ENCODE results near the gene NOTCH3. TPM values are rescaled to one million over a fixed set of nuclear protein-coding genes. Genes with fewer than 3 reads are reported as not detected.

The NOTCH3 gene
- total RNA-seq, 1 experiment from 2014 or later = 3.7 TPM

GRCh38 chr19:15169541-15170285 is 31.1 kb downstream of the NOTCH3 start:
- Mint-ChIP-seq H3K27ac (ENCODE audit: low read depth, unreplicated experiment) (no peak overlapping the region), H3K36me3 (ENCODE audit: insufficient read depth, unreplicated experiment) (no peaks in the 10 kb centered on the region), H3K9me3 (ENCODE audit: unreplicated experiment) (no peaks in the 10 kb centered on the region), H3K27me3 (ENCODE audit: insufficient read depth, unreplicated experiment) (no peaks in the 10 kb centered on the region), H3K4me1 (ENCODE audit: insufficient read depth, unreplicated experiment) (no peaks in the 10 kb centered on the region), H3K4me3 (ENCODE audit: unreplicated experiment) (no peak overlapping the region)
- no peak for DNase-seq (ENCODE audit: unreplicated experiment)
- BruUV-seq (replicated peaks) = no TSS peak
- CTCF ChIA-PET = interaction anchor here (1.2 to 1.3 kb wide), 2 partner anchors 10 to 78 kb away, joined by 3 read pairs; no protein-coding TSS in a partner anchor
- TF ChIP-seq CTCF (IDR thresholded peaks at IDR 0.05; ENCODE audit: unreplicated experiment) = no peak
- POLR2A ChIA-PET = interaction anchor here (0.6 kb wide), 1 partner anchor 32 kb away, joined by 3 read pairs; no protein-coding TSS in a partner anchor
- intact Hi-C loops (cut with micrococcal nuclease) = no loop called here

- H3K27ac Mint-ChIP-seq (ENCODE audit: low read depth, unreplicated experiment) = no peak overlapping the region
- H3K27me3 Mint-ChIP-seq (ENCODE audit: insufficient read depth, unreplicated experiment) = no peaks in the 10 kb centered on the region
- intact Hi-C loops (cut with micrococcal nuclease) = no loop called here
- ChIA-PET CTCF (interaction anchor here (0.6 to 1.4 kb wide), 3 partner anchors 10 to 396 kb away, joined by 3 to 5 read pairs (median 3); no protein-coding TSS in a partner anchor), POLR2A (interaction anchor here (0.7 kb wide), 1 partner anchor 81 kb away, joined by 6 read pairs; no protein-coding TSS in a partner anchor)
- no TSS peak for BruUV-seq (replicated peaks)
- TF ChIP-seq CTCF (IDR thresholded peaks at IDR 0.05; ENCODE audit: unreplicated experiment) = no peak
- H3K4me1 Mint-ChIP-seq (ENCODE audit: insufficient read depth, unreplicated experiment) = no peaks in the 10 kb centered on the region
- no peak overlapping the region for H3K4me3 Mint-ChIP-seq (ENCODE audit: unreplicated experiment)
- DNase-seq (ENCODE audit: unreplicated experiment) = no peak
- H3K36me3 Mint-ChIP-seq (ENCODE audit: insufficient read depth, unreplicated experiment) = no peaks in the 10 kb centered on the region
- no peaks in the 10 kb centered on the region for H3K9me3 Mint-ChIP-seq (ENCODE audit: unreplicated experiment)
Measured at GRCh38 chr19:15166700-15167099, 34.1 kb downstream of the NOTCH3 start.

- peak; percentile 66 for DNase-seq (ENCODE audit: unreplicated experiment)
- H3K9me3 Mint-ChIP-seq (ENCODE audit: unreplicated experiment) = peaks cover 3% of the 10 kb centered on the region
- POLR2A ChIA-PET = interaction anchor here (0.9 kb wide), 1 partner anchor 219 kb away, joined by 3 read pairs; no protein-coding TSS in a partner anchor
- H3K4me1 Mint-ChIP-seq (ENCODE audit: insufficient read depth, unreplicated experiment) = no peaks in the 10 kb centered on the region
- no peaks in the 10 kb centered on the region for H3K36me3 Mint-ChIP-seq (ENCODE audit: insufficient read depth, unreplicated experiment)
- no peak overlapping the region for H3K27ac Mint-ChIP-seq (ENCODE audit: low read depth, unreplicated experiment)
- TF ChIP-seq CTCF (IDR thresholded peaks at IDR 0.05; ENCODE audit: unreplicated experiment) = peak; percentile 50
- CTCF ChIA-PET = interaction anchor here (0.6 to 1.8 kb wide), 25 partner anchors 10 to 399 kb away, joined by 3 to 7 read pairs (median 4); no protein-coding TSS in a partner anchor
- no peaks in the 10 kb centered on the region for H3K27me3 Mint-ChIP-seq (ENCODE audit: insufficient read depth, unreplicated experiment)
- no peak overlapping the region for H3K4me3 Mint-ChIP-seq (ENCODE audit: unreplicated experiment)
- intact Hi-C loops (cut with micrococcal nuclease) = no loop called here
- no TSS peak for BruUV-seq (replicated peaks)
Measured at GRCh38 chr19:15161028-15161984, 39.5 kb downstream of the NOTCH3 start.

GRCh38 chr19:15159251-15159650 is 41.5 kb downstream of the NOTCH3 start:
- DNase-seq (ENCODE audit: unreplicated experiment) = no peak
- Mint-ChIP-seq H3K9me3 (ENCODE audit: unreplicated experiment) (peaks cover 14% of the 10 kb centered on the region), H3K27me3 (ENCODE audit: insufficient read depth, unreplicated experiment) (no peaks in the 10 kb centered on the region), H3K36me3 (ENCODE audit: insufficient read depth, unreplicated experiment) (no peaks in the 10 kb centered on the region), H3K4me1 (ENCODE audit: insufficient read depth, unreplicated experiment) (no peaks in the 10 kb centered on the region), H3K4me3 (ENCODE audit: unreplicated experiment) (no peak overlapping the region), H3K27ac (ENCODE audit: low read depth, unreplicated experiment) (no peak overlapping the region)
- no TSS peak for BruUV-seq (replicated peaks)
- TF ChIP-seq CTCF (IDR thresholded peaks at IDR 0.05; ENCODE audit: unreplicated experiment) = no peak
- ChIA-PET POLR2A (no interaction called here), CTCF (interaction anchor here (0.6 to 1.5 kb wide), 8 partner anchors 8 to 398 kb away, joined by 3 to 13 read pairs (median 4); no protein-coding TSS in a partner anchor)
- intact Hi-C loops (cut with micrococcal nuclease) = no loop called here
